ACC112 (cell line): ENCODE results near the gene SDK1.
"Not testable (repeated sequence)": the region's sequence is repeated elsewhere in the genome, so short reads cannot be mapped to it uniquely, and the experiment has no call there.

Source experiments
- H2AFZ ChIP-seq: fragments of 200-600 bp; sonication (generic); one replicate; pipeline ENCODE4 v1.6.0; 2017; ENCODE audit warnings: antibody characterized with exemption, low read length; ENCODE audit not compliant: unreplicated experiment
- H3K27ac ChIP-seq: fragments of 200-600 bp; sonication (generic); 2 replicates; pipeline ENCODE4 v1.5.1; 2014; ENCODE audit warnings: low read depth, mild to moderate bottlenecking, antibody characterized with exemption, low read length, moderate library complexity
- H3K27me3 ChIP-seq: fragments of 200-600 bp; sonication (generic); 2 replicates; pipeline ENCODE4 v1.6.1; 2014; ENCODE audit warnings: mild to moderate bottlenecking, antibody characterized with exemption, low read length, moderate library complexity, mixed read lengths; ENCODE audit not compliant: insufficient read depth
- H3K36me3 ChIP-seq: fragments of 200-600 bp; sonication (generic); 2 replicates; pipeline ENCODE4 v1.6.1; 2016; ENCODE audit warnings: mild to moderate bottlenecking, antibody characterized with exemption, low read length, moderate library complexity, mixed read lengths; ENCODE audit not compliant: insufficient read depth
- H3K4me1 ChIP-seq: fragments of 200-600 bp; sonication (generic); one replicate; pipeline ENCODE4 v1.6.1; 2016; ENCODE audit warnings: low read length, mixed read lengths; ENCODE audit not compliant: insufficient read depth, unreplicated experiment, control insufficient read depth
- H3K4me3 ChIP-seq: fragments of 200-600 bp; sonication (generic); 2 replicates; pipeline ENCODE4 v1.5.1; 2014; ENCODE audit warnings: mild to moderate bottlenecking, low read depth, low read length
- H3K79me2 ChIP-seq: fragments of 200-600 bp; sonication (generic); one replicate; pipeline ENCODE4 v1.6.0; 2016; ENCODE audit warnings: low read length; ENCODE audit not compliant: control insufficient read depth, unreplicated experiment, insufficient read depth

SDK1 gene

GRCh38 chr7:3578399-3578798 is 277.3 kb downstream of the SDK1 start:
- Histone ChIP-seq H3K79me2 (no peaks in the 10 kb centered on the region), H2AFZ (no peak overlapping the region), H3K27ac (no peak overlapping the region), H3K4me3 (no peak overlapping the region), H3K27me3 (no peaks in the 10 kb centered on the region), H3K36me3 (no peaks in the 10 kb centered on the region), H3K4me1 (no peaks in the 10 kb centered on the region)

DNA sequence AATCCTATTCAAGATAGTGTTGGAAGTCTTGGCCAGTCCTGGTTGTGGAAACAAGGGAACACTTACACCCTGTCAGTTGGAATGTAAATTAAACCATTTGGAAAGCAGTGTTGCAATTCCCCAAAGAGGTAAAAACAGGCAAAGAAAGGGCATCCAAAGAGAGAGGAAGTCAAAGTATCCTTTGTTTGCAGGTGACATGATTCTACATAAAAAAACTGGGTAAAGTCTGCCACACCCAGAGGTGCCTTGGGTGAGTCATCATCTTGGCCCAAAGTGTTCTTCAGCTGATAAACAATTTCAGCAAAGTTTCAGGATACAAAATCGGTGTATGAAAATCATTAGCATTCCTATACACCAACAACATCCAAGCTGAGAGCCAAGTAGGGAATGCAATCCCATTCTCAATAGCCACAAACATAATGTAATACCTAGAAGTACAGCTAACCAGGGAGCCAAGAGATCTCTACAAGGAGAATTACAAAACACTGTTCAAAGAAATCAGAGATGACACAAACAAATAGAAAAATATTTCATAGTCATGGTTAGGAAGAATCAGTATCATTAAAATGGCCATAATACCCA is 278.7 kb downstream of the SDK1 start:
- Histone ChIP-seq H3K27ac (no peak overlapping the region), H3K79me2 (no peaks in the 10 kb centered on the region), H3K27me3 (no peaks in the 10 kb centered on the region), H3K4me1 (no peaks in the 10 kb centered on the region), H2AFZ (no peak overlapping the region), H3K4me3 (no peak overlapping the region), H3K36me3 (no peaks in the 10 kb centered on the region)

DNA sequence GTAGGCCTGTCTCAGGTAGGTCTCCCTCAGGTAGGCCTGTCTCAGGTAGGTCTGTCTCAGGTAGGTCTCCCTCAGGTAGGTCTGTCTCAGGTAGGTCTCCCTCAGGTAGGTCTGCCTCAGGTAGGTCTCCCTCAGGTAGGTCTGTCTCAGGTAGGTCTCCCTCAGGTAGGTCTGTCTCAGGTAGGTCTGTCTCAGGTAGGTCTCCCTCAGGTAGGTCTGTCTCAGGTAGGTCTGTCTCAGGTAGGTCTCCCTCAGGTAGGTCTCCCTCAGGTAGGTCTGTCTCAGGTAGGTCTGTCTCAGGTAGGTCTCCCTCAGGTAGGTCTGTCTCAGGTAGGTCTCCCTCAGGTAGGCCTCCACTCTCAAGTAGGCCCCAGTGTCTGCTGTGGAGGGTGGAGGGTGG is 281.1 kb downstream of the SDK1 start:
- not testable (repeated sequence) for H2AFZ ChIP-seq, H3K4me1 ChIP-seq, H3K27ac ChIP-seq, H3K27me3 ChIP-seq, H3K4me3 ChIP-seq, H3K36me3 ChIP-seq, H3K79me2 ChIP-seq

DNA sequence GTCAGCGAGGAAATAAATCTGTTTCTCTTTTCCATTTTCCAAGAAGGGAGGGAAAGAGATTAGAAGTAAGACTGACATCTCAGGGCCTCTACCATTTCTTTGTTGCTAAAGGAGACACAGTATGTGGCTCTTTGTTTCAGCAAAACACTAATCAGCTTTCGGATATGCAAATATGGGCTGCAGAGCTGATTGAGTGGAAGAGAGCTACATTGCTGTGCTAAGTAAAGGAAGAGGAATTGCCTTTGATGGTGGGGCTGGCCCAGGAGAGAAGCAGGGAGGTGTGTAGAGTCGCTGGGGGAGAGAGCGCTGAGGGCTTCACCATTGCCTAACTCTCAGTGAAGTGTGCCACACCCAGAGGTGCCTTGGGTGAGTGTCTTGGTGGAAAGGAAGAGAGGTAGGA is 284.8 kb downstream of the SDK1 start:
- Histone ChIP-seq H3K36me3 (no peaks in the 10 kb centered on the region), H3K79me2 (no peaks in the 10 kb centered on the region), H3K27ac (no peak overlapping the region), H3K4me1 (no peaks in the 10 kb centered on the region), H2AFZ (no peak overlapping the region), H3K4me3 (no peak overlapping the region), H3K27me3 (no peaks in the 10 kb centered on the region)

DNA sequence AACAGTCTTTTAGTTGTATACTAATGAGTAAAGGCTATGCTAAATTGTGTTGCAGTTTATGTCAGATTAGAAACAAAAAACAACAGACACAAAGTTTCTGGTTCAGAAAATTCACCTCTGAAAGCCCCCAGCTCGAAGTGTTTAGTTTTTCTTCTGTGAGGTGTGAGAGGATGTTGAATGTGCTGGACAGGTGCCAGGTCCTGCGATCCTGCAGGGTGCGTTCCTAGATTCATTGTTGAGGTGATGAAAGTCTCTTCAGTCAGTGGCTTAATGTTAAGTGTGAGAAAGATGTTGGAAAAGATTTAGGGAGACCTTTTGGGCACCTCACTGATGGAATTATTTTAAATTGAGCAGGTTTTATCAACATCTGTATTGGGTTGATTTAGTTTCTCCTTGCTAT is 287.3 kb downstream of the SDK1 start:
- H3K79me2 ChIP-seq, result no peaks in the 10 kb centered on the region
- no peak overlapping the region for H3K4me3 ChIP-seq
- H2AFZ ChIP-seq, result no peak overlapping the region
- H3K27ac ChIP-seq, result no peak overlapping the region
- H3K36me3 ChIP-seq, result no peaks in the 10 kb centered on the region
- no peaks in the 10 kb centered on the region for H3K27me3 ChIP-seq
- no peaks in the 10 kb centered on the region for H3K4me1 ChIP-seq

DNA sequence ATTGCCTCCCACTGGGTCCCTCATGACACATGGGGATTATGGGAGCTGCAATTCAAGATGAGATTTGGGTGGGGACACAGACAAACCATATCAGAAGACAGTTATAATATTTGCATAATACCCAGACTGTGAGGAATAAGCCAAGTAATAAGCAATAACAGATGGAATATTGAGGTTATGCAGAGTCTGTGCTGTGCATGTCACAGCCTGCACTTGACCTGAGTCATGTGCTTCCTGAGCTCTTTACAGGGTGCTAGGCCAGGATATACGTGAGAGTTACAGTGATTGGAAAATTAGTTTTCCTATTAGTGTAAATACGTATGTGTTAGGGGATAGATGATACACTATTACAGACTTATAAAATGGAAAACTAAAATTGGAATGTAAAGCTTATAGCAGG is 288.7 kb downstream of the SDK1 start:
- Histone ChIP-seq H2AFZ (no peak overlapping the region), H3K4me1 (no peaks in the 10 kb centered on the region), H3K27ac (no peak overlapping the region)

GRCh38 chr7:3591219-3591618 is 290.2 kb downstream of the SDK1 start:
- Histone ChIP-seq H3K36me3 (no peaks in the 10 kb centered on the region), H3K79me2 (no peaks in the 10 kb centered on the region), H3K4me1 (no peaks in the 10 kb centered on the region), H3K27me3 (no peaks in the 10 kb centered on the region), H3K4me3 (no peak overlapping the region), H2AFZ (no peak overlapping the region), H3K27ac (no peak overlapping the region)

More for the DNA sequence above, 288.7 kb downstream of the SDK1 start:
- H3K36me3 ChIP-seq, result no peaks in the 10 kb centered on the region
- no peaks in the 10 kb centered on the region for H3K79me2 ChIP-seq
- H3K4me3 ChIP-seq, result no peak overlapping the region
- H3K27me3 ChIP-seq, result no peaks in the 10 kb centered on the region

DNA sequence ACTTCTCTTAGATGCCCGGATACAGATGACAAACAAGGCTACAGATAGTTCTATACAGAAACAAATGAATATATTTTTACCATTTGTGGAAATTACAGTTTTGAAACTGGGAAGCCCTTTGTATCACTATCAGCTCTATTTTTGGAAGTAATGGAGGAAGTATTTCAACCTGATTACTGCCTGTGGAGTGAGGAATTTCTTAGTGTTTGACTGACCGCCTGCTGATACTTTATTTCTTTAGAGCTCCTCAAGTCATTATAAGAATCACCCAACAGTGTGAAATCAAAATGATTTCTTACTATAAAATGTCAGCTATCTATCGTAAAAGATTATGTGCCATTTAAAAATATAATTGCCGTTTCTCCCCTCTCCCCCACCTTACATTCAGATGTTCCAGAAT is 290.9 kb downstream of the SDK1 start:
- Histone ChIP-seq H3K79me2 (no peaks in the 10 kb centered on the region), H3K4me3 (no peak overlapping the region), H2AFZ (no peak overlapping the region), H3K27me3 (no peaks in the 10 kb centered on the region), H3K4me1 (no peaks in the 10 kb centered on the region), H3K27ac (no peak overlapping the region), H3K36me3 (no peaks in the 10 kb centered on the region)

DNA sequence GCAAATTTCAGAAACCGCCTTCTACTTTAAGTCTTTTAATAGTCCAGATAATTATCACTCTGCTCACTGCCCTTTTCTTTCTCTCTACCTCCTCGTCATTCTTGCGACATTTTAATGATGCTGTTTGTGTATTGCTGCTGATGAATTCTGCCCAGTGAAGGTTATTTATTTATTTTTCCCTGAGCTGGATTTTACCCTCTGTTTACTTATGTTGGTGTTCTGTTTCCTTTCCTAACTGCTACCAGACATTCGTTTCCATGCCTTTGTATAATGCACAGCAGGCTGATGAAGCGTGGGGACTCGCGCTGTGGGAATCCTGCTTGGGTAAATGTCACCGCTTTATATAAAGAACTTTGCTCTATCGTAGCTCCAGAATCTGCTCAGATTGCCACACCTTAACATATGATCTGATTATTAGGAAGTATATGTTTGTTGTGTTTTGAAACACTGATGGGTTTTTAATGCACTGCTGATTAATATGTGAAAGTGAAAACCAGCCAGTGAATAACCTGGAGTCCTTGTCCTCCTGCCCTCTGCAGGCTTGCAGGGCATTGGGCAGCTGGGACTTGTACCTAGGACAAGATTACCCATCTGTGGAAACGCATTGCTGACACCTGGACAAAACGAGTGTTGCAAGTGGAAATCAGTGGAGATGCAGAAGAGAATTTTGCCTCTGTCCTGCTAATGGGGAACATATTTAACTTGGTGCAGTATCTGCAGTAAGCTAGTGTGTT is 291.5 kb downstream of the SDK1 start:
- Histone ChIP-seq H3K4me1 (no peaks in the 10 kb centered on the region), H3K27ac (no peak overlapping the region), H3K79me2 (no peaks in the 10 kb centered on the region), H3K4me3 (no peak overlapping the region), H2AFZ (no peak overlapping the region), H3K36me3 (no peaks in the 10 kb centered on the region), H3K27me3 (no peaks in the 10 kb centered on the region)

GRCh38 chr7:3594901-3595300 is 293.8 kb downstream of the SDK1 start:
- no peak overlapping the region for H3K27ac ChIP-seq
- H3K4me3 ChIP-seq, result no peak overlapping the region
- no peak overlapping the region for H2AFZ ChIP-seq
- H3K36me3 ChIP-seq, result no peaks in the 10 kb centered on the region
- H3K4me1 ChIP-seq, result no peaks in the 10 kb centered on the region
- H3K27me3 ChIP-seq, result no peaks in the 10 kb centered on the region
- no peaks in the 10 kb centered on the region for H3K79me2 ChIP-seq

- Histone ChIP-seq H2AFZ (no peak overlapping the region), H3K79me2 (no peaks in the 10 kb centered on the region), H3K27ac (no peak overlapping the region), H3K4me1 (no peaks in the 10 kb centered on the region), H3K27me3 (no peaks in the 10 kb centered on the region), H3K4me3 (no peak overlapping the region), H3K36me3 (no peaks in the 10 kb centered on the region)
Measured at GRCh38 chr7:3598854-3599253, 297.8 kb downstream of the SDK1 start.
